GM12875 (cell line): Measurements from ENCODE around the gene ALDH1A1.
"Not testable (repeated sequence)": the region's sequence is repeated elsewhere in the genome, so short reads cannot be mapped to it uniquely, and the experiment has no call there.

Experiments
- H3K4me3 ChIP-seq: one replicate; pipeline ENCODE4 v1.5.1; 2011; ENCODE audit warnings: low read depth, low read length, control low read depth
- CTCF ChIP-seq: IDR thresholded peaks from 2 replicates; pipeline ENCODE4 v1.5.1; 2011; ENCODE audit warnings: low read depth, mild to moderate bottlenecking, control low read depth, inconsistent platforms, low read length, moderate library complexity, borderline replicate concordance; ENCODE audit not compliant: insufficient read depth

The ALDH1A1 gene

GRCh38 chr9:72874344-72874743 lies 78.5 kb downstream of the ALDH1A1 start:
- no peak overlapping the region for H3K4me3 ChIP-seq

GRCh38 chr9:72873456-72873855 lies 79.4 kb downstream of the ALDH1A1 start:
- TF ChIP-seq CTCF = no peak
- no peak overlapping the region for H3K4me3 ChIP-seq

More at GRCh38 chr9:72874344-72874743, 78.5 kb downstream of the ALDH1A1 start:
- TF ChIP-seq CTCF = no peak

GRCh38 chr9:72872718-72873117 lies 80.1 kb downstream of the ALDH1A1 start:
- TF ChIP-seq CTCF = no peak
- no peak overlapping the region for H3K4me3 ChIP-seq

- no peak overlapping the region for H3K4me3 ChIP-seq
- TF ChIP-seq CTCF = no peak
Observed at GRCh38 chr9:72871685-72872084, 81.2 kb downstream of the ALDH1A1 start.

GRCh38 chr9:72864327-72864726 lies 88.5 kb downstream of the ALDH1A1 start:
- no peak overlapping the region for H3K4me3 ChIP-seq
- TF ChIP-seq CTCF = no peak

- no peak overlapping the region for H3K4me3 ChIP-seq
- no peak for TF ChIP-seq CTCF
Observed at GRCh38 chr9:72863456-72864094, 89.3 kb downstream of the ALDH1A1 start.

GRCh38 chr9:72862788-72863187 lies 90.1 kb downstream of the ALDH1A1 start:
- not testable (repeated sequence) for H3K4me3 ChIP-seq
